GM13976 (cell line): ENCODE results near the gene CWC27.

Source experiments
- DNase-seq: peaks from one replicate; pipeline ENCODE4 v3.0.0; 2012; ENCODE audit warnings: low spot score
- in situ Hi-C: fragments of 300-500 bp; cut with MboI; formaldehyde crosslinking; loops from one replicate; pipeline ENCODE4 v1.12.0; 2022; ENCODE audit warnings: low sequenced_read_pairs, mixed read lengths, inconsistent platforms; ENCODE audit not compliant: unreplicated experiment
- TF ChIP-seq, protein P1 (sequence below): IDR thresholded peaks from 2 replicates; pipeline ENCODE4 v1.5.1; 2012; ENCODE audit warnings: borderline replicate concordance, mild to moderate bottlenecking; ENCODE audit not compliant: insufficient read depth; ENCODE audit errors: extremely low read depth, missing control alignments, control extremely low read depth

The CWC27 gene

GRCh38 chr5:65014769-65015168 lies 246.0 kb downstream of the CWC27 start:
- in situ Hi-C loops, result no loop called here
- TF ChIP-seq, protein P1, sequence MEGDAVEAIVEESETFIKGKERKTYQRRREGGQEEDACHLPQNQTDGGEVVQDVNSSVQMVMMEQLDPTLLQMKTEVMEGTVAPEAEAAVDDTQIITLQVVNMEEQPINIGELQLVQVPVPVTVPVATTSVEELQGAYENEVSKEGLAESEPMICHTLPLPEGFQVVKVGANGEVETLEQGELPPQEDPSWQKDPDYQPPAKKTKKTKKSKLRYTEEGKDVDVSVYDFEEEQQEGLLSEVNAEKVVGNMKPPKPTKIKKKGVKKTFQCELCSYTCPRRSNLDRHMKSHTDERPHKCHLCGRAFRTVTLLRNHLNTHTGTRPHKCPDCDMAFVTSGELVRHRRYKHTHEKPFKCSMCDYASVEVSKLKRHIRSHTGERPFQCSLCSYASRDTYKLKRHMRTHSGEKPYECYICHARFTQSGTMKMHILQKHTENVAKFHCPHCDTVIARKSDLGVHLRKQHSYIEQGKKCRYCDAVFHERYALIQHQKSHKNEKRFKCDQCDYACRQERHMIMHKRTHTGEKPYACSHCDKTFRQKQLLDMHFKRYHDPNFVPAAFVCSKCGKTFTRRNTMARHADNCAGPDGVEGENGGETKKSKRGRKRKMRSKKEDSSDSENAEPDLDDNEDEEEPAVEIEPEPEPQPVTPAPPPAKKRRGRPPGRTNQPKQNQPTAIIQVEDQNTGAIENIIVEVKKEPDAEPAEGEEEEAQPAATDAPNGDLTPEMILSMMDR, result no peak
- DNase-seq, result no peak

DNA sequence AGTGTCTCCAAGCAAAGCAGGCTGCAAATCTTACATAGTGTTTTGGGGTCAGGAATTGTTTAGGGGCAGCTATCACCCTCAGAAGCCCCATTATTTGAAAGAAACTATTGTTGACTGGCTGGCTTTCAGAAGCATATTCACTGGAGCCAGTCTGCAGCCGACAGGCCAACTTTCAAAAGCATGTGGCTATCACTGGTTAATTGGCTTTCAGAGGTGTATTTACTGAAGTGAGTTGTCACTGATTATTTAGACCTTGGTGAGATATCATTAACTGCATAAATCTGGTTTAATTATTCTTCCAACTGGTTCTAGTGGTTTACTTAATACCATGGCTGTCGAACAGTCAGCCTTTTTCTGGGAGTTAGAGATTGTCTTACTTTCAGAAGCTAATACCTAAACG lies 247.0 kb downstream of the CWC27 start:
- TF ChIP-seq, protein P1, result no peak
- in situ Hi-C loops, result no loop called here
- DNase-seq, result no peak

GRCh38 chr5:65017636-65018035 lies 248.9 kb downstream of the CWC27 start:
- TF ChIP-seq, protein P1, result no peak
- in situ Hi-C loops, result no loop called here
- no peak for DNase-seq

- no peak for DNase-seq
- TF ChIP-seq, protein P1, result no peak
- in situ Hi-C loops, result no loop called here
These were observed 250.0 kb downstream of the CWC27 start for GRCh38 chr5:65018763-65019162.

DNA sequence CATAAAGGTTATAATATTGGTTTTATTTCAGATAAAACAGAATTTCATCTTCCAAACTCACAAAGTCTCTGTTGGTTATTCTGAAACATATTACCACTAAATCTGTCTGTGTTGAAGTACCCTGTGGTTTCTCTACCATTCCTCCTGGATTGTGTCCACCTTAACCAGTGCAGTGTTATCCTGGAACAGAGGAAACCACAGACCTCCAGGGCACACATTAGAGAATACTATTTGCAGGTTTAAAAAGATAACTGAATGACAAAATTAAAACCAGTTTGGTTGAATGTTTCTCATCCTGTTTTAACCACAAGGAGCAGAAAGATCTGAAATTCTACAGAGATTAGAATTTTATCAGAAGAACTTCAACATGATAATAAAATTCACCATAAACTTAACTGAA lies 251.8 kb downstream of the CWC27 start:
- TF ChIP-seq, protein P1, result no peak
- no peak for DNase-seq
- in situ Hi-C loops, result no loop called here

DNA sequence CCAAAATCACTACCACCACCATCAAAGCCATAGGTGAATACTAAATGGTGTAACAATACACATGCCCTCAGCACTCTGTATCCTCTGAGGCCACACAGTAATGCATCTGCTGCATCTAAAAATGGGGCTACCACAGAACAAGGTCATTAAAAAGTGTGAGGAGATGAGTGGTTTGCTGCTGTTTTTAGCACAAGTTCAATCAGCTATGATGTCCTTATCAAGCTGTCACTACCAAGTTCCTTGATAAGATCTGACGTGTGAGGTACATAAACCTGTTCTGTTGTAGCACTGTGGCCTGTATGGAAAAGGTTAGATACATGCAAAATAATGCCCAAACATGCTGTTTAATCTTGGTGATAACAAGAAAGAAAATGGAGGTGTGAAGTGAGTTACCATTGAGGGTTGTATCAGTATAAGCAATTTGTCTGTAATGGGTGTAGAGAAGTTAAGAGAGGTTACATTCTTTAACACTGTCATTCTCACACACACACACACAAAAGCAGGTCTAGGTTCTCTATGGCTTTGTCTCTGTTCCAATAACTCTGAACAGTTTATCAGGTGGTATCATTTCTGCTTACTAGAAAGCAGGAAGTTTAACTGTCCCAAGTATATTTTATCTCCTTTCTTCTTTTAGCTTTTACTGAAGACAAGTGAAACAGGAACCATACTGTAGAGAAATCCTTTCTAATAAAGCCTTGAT lies 252.9 kb downstream of the CWC27 start:
- in situ Hi-C loops, result no loop called here
- TF ChIP-seq, protein P1, result no peak
- DNase-seq, result no peak
